Measurements from ENCODE around the gene RORC. TPM values are rescaled to one million over a fixed set of nuclear protein-coding genes. Genes with fewer than 3 reads are reported as not detected.

Gene RORC
- total RNA-seq, 6 donors from 2014 or later: 10.3 to 46.2 (median 24.1) TPM

GRCh38 chr1:151819976-151820623, 11.5 kb downstream of the RORC start:
- no peak overlapping the region for H3K27ac ChIP-seq
- ATAC-seq (ENCODE audit: low FRiP score in 2 of 2): no peak
- 72 to 74% methylated on average over 7 of the region's 7 CpGs for WGBS, 2 donors
- no peaks in the 10 kb centered on the region for H3K36me3 ChIP-seq
- H3K4me3 ChIP-seq: no peak overlapping the region
- no peaks in the 10 kb centered on the region for H3K9me3 ChIP-seq
- H3K27me3 ChIP-seq: no peaks in the 10 kb centered on the region
- TF ChIP-seq POLR2AphosphoS5 (IDR thresholded peaks at IDR 0.05): no peak
- TF ChIP-seq POLR2A (IDR thresholded peaks at IDR 0.05): no peak
- no peak for TF ChIP-seq EP300 (IDR thresholded peaks at IDR 0.05)
- no peak for TF ChIP-seq CTCF (IDR thresholded peaks at IDR 0.05)
- peak in 1 of 2 donors; percentile 57 for DNase-seq
- peaks cover 0 to 13% (median 2%) of the 10 kb centered on the region in 4 donors for H3K4me1 ChIP-seq

GRCh38 chr1:151819227-151819835, 12.3 kb downstream of the RORC start:
- Histone ChIP-seq H3K27ac (no peak overlapping the region), H3K4me3 (no peak overlapping the region), H3K27me3 (no peaks in the 10 kb centered on the region), H3K9me3 (no peaks in the 10 kb centered on the region), H3K4me1 (peaks cover 0 to 13% (median 2%) of the 10 kb centered on the region in 4 donors), H3K36me3 (no peaks in the 10 kb centered on the region)
- ATAC-seq (ENCODE audit: low FRiP score in 2 of 2) (no peak), DNase-seq (no peak)
- 82 to 84% methylated on average over 11 to 12 of the region's 12 CpGs for WGBS, 2 donors
- TF ChIP-seq POLR2A (IDR thresholded peaks at IDR 0.05): no peak
- TF ChIP-seq POLR2AphosphoS5 (IDR thresholded peaks at IDR 0.05): no peak
- TF ChIP-seq EP300 (IDR thresholded peaks at IDR 0.05): no peak
- no peak for TF ChIP-seq CTCF (IDR thresholded peaks at IDR 0.05)

DNA sequence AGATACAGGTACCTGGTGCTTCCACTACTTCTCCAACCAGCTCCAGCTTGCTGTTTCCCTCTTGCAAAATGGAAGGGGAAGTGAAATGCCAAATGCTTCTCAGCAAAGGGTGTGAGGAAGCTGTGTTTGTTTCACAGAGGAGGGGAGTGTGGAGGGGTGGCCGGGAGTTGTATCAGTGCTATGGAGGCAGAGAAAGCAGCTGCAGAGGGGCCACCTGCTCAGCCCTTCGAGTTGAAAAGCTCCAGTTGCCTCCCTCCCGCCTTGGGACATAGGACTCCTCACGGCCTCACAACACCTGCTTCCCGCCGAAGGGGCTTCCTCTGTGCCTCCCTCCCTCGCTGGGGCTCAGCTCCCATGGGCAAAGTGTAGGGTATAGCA, 14.3 kb downstream of the RORC start:
- Histone ChIP-seq H3K9me3 (no peaks in the 10 kb centered on the region), H3K36me3 (peaks cover 0 to 3% (median 0%) of the 10 kb centered on the region in 4 donors), H3K4me1 (peaks cover 0 to 13% (median 2%) of the 10 kb centered on the region in 4 donors), H3K4me3 (no peak overlapping the region), H3K27me3 (no peaks in the 10 kb centered on the region), H3K27ac (no peak overlapping the region)
- no peak for ATAC-seq (ENCODE audit: low FRiP score in 2 of 2)
- TF ChIP-seq POLR2AphosphoS5 (IDR thresholded peaks at IDR 0.05): no peak
- TF ChIP-seq POLR2A (IDR thresholded peaks at IDR 0.05): no peak
- DNase-seq: no peak
- WGBS, 2 donors: 66 to 74% methylated on average over 6 to 7 of the region's 7 CpGs

- Histone ChIP-seq H3K4me3 (no peak overlapping the region), H3K27ac (no peak overlapping the region), H3K36me3 (peaks cover 0 to 3% (median 0%) of the 10 kb centered on the region in 4 donors), H3K4me1 (peaks cover 0 to 13% (median 2%) of the 10 kb centered on the region in 4 donors), H3K27me3 (no peaks in the 10 kb centered on the region), H3K9me3 (no peaks in the 10 kb centered on the region)
- DNase-seq (peak in 1 of 2 donors; percentile 57), ATAC-seq (ENCODE audit: low FRiP score in 2 of 2) (no peak)
- WGBS, 2 donors: 66 to 77% methylated on average over 14 to 26 of the region's 26 CpGs
- no peak for TF ChIP-seq EP300 (IDR thresholded peaks at IDR 0.05)
Observed at GRCh38 chr1:151816548-151817352, 14.9 kb downstream of the RORC start.

DNA sequence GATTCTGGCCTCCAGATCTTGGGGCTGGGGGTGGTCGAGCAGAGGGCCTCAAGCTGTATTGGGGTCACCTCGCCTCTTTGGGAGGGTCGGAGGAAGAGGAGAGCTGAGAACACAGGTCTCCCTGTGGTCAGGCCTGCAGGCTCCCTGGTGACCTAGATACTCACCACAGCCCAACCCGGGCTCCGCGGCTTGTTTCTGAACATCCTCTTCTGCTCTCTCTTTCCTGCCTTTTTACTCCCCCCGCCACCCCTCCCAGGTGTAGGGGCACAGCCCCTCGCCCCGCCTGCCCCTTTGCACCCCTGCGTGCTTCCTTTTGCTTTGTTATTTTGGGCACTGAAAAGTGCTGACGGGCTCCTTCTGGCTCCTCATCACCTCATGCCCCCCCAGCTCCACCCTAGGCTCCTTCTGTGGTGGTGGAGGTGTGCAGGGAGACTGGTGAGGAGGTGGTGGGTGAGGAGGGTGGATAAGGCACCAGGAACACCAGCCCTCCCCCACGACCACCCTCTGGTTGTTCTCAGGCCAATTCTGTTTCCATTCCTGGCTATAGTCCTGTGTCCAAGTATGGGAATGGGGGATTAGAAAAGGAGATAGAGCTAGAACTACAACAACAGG, 15.8 kb downstream of the RORC start:
- H3K9me3 ChIP-seq: no peaks in the 10 kb centered on the region
- no peaks in the 10 kb centered on the region for H3K27me3 ChIP-seq
- WGBS, 2 donors: 62 to 69% methylated on average over 12 of the region's 12 CpGs
- no peak for ATAC-seq (ENCODE audit: low FRiP score in 2 of 2)
- no peak overlapping the region for H3K4me3 ChIP-seq
- DNase-seq: no peak
- no peak for TF ChIP-seq POLR2AphosphoS5 (IDR thresholded peaks at IDR 0.05)
- no peak for TF ChIP-seq EP300 (IDR thresholded peaks at IDR 0.05)
- TF ChIP-seq POLR2A (IDR thresholded peaks at IDR 0.05): no peak
- no peak for TF ChIP-seq CTCF (IDR thresholded peaks at IDR 0.05)
- H3K4me1 ChIP-seq: peaks cover 0 to 8% (median 2%) of the 10 kb centered on the region in 4 donors
- peaks cover 0 to 3% (median 0%) of the 10 kb centered on the region in 4 donors for H3K36me3 ChIP-seq
- H3K27ac ChIP-seq: peak overlapping the region in 2 of 4 donors; percentile 11 to 49
